Mesendoderm (in vitro differentiated cells): ENCODE data around the gene SNRNP40.
A peak's percentile ranks its signal among the peaks of the same experiment; 100 is the strongest.

ENCODE experiments used
- DNase-seq: peaks from one replicate; pipeline ENCODE4 v3.0.0; 2013
- H2AK5ac ChIP-seq: 2 replicates; pipeline ENCODE4 v1.6.1; 2013; ENCODE audit warnings: low read length, inconsistent platforms
- H2BK120ac ChIP-seq: 2 replicates; pipeline ENCODE4 v1.6.1; 2013; ENCODE audit warnings: low read depth, mild to moderate bottlenecking, low read length, moderate library complexity, mixed read lengths
- H2BK15ac ChIP-seq: replicated peaks from 2 replicates; pipeline ENCODE4 v1.6.1; 2013; ENCODE audit warnings: low read depth, mild to moderate bottlenecking, moderate library complexity
- H2BK5ac ChIP-seq: 2 replicates; pipeline ENCODE4 v1.6.1; 2013; ENCODE audit warnings: low read length, inconsistent platforms
- H3K18ac ChIP-seq: 2 replicates; pipeline ENCODE4 v1.6.1; 2013; ENCODE audit warnings: mild to moderate bottlenecking, low read length, mixed read lengths
- H3K23ac ChIP-seq: one replicate; pipeline ENCODE4 v1.6.1; 2013; ENCODE audit warnings: low read length
- H3K27ac ChIP-seq: 2 replicates; pipeline ENCODE4 v1.5.1; 2013; ENCODE audit warnings: low read depth, mild to moderate bottlenecking, inconsistent platforms, low read length, moderate library complexity
- H3K27me3 ChIP-seq: 2 replicates; pipeline ENCODE4 v1.6.1; 2013; ENCODE audit warnings: low read length, control low read depth, mild to moderate bottlenecking, inconsistent platforms; ENCODE audit not compliant: insufficient read depth, poor library complexity
- H3K36me3 ChIP-seq: 2 replicates; pipeline ENCODE4 v1.6.1; 2013; ENCODE audit warnings: low read length, inconsistent platforms; ENCODE audit not compliant: control insufficient read depth, insufficient read depth
- H3K4ac ChIP-seq: one replicate; pipeline ENCODE4 v1.6.1; 2013; ENCODE audit warnings: low read depth, mild to moderate bottlenecking, low read length, moderate library complexity
- H3K4me1 ChIP-seq: 2 replicates; pipeline ENCODE4 v1.6.1; 2013; ENCODE audit warnings: low read depth, low read length, inconsistent platforms; ENCODE audit not compliant: control insufficient read depth
- H3K4me2 ChIP-seq: 2 replicates; pipeline ENCODE4 v1.6.1; 2013; ENCODE audit warnings: low read length
- H3K4me3 ChIP-seq: 2 replicates; pipeline ENCODE4 v1.5.1; 2013; ENCODE audit warnings: mild to moderate bottlenecking, low read length
- H3K56ac ChIP-seq: one replicate; pipeline ENCODE4 v1.6.1; 2013; ENCODE audit warnings: low read length
- H3K79me1 ChIP-seq: 2 replicates; pipeline ENCODE4 v1.6.1; 2013; ENCODE audit warnings: low read length, inconsistent platforms
- H3K79me2 ChIP-seq: 2 replicates; pipeline ENCODE4 v1.6.1; 2013; ENCODE audit warnings: mild to moderate bottlenecking, low read length; ENCODE audit not compliant: control insufficient read depth, insufficient read depth
- H3K9ac ChIP-seq: 2 replicates; pipeline ENCODE4 v1.6.1; 2013; ENCODE audit warnings: low read length, inconsistent platforms
- H4K5ac ChIP-seq: one replicate; pipeline ENCODE4 v1.6.1; 2013; ENCODE audit warnings: low read length
- H4K8ac ChIP-seq: one replicate; pipeline ENCODE4 v1.6.1; 2013; ENCODE audit warnings: low read depth, mild to moderate bottlenecking, control low read depth, low read length, moderate library complexity
- WGBS: extraction: QIAGEN DNeasy Blood & Tissue Kit; methylation state at CpG from one replicate; pipeline ENCODE4 v1.1.7; 2013; ENCODE audit warnings: low lambda C conversion rate, missing lambda C conversion rate; ENCODE audit not compliant: insufficient coverage; ENCODE audit errors: extremely low coverage; 5-methylcytosine and 5-hydroxymethylcytosine counted together

SNRNP40 gene

DNA sequence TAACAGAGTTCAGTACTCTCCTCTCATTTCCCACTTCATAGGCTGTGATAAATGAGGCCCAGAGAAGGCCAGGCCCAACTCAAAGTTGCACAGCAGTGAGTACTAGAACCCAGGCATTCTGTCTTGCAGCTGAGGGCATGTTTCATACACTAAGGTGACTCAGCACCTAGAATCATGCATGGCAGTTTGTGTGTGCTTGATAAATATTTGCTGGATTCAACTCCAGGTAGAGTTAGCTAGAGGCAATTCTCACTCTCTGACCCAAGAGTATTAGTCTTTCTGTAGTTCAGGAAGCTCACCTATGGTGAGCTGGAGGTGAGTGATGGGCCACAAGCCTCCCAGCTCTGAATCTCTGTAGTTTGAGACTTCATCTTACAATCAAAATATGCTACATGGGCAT is 67.6 kb downstream of the SNRNP40 start:
- Histone ChIP-seq H2AK5ac (no peak overlapping the region), H4K8ac (no peak overlapping the region), H3K79me2 (no peaks in the 10 kb centered on the region), H2BK15ac (no peak overlapping the region), H3K27me3 (no peaks in the 10 kb centered on the region), H3K27ac (no peak overlapping the region), H3K4me2 (no peak overlapping the region), H3K4me1 (no peaks in the 10 kb centered on the region), H3K18ac (no peak overlapping the region), H3K4ac (no peak overlapping the region), H3K9ac (no peak overlapping the region), H2BK120ac (no peak overlapping the region), H4K5ac (no peak overlapping the region), H3K79me1 (no peaks in the 10 kb centered on the region), H3K4me3 (no peak overlapping the region), H3K23ac (no peak overlapping the region), H2BK5ac (no peak overlapping the region), H3K56ac (no peak overlapping the region), H3K36me3 (no peaks in the 10 kb centered on the region)
- no peak for DNase-seq

DNA sequence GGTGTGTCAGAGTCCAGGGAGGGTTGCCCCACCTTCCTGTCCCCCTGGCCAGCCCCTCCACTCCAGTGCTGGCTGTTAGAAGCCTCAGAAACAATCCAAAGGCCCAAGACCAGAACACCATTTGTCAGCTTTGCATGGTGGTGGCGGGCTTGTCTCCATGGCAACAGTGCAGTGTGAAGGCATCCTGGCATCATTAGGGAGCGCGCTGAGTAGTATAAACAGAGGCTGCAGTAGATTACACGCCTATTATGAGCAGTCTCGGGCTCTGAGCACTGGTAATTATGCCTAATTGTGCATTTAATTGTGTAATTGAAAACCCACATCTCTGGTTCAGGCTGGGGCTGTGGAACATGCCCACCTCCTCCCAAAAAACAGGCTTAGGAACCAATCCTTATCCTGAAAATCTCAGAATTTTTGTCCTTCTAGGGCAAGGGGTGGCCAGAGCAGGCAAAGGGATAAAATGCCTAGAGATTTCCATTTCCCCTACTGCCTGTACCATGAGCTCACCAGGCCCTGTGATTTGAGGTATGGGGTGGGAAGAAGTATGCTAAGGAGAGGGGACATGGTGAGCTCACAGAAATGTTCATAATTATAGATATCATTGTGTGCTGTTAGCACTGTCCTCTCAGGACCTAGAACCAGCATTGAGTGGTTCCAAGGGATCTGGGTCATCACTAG is 68.6 kb downstream of the SNRNP40 start:
- Histone ChIP-seq H3K4me3 (no peak overlapping the region), H3K36me3 (no peaks in the 10 kb centered on the region), H3K4me2 (no peak overlapping the region), H3K9ac (no peak overlapping the region), H2BK15ac (no peak overlapping the region), H3K4ac (no peak overlapping the region), H3K27me3 (no peaks in the 10 kb centered on the region), H2BK120ac (no peak overlapping the region), H3K18ac (no peak overlapping the region), H2AK5ac (no peak overlapping the region), H3K27ac (no peak overlapping the region), H3K79me1 (no peaks in the 10 kb centered on the region), H3K79me2 (no peaks in the 10 kb centered on the region), H3K23ac (no peak overlapping the region), H4K5ac (no peak overlapping the region), H3K56ac (no peak overlapping the region), H4K8ac (no peak overlapping the region), H2BK5ac (no peak overlapping the region), H3K4me1 (no peaks in the 10 kb centered on the region)
- WGBS = no CpG with 5 or more reads among the region's 5 CpGs
- peak; percentile 65 for DNase-seq

DNA sequence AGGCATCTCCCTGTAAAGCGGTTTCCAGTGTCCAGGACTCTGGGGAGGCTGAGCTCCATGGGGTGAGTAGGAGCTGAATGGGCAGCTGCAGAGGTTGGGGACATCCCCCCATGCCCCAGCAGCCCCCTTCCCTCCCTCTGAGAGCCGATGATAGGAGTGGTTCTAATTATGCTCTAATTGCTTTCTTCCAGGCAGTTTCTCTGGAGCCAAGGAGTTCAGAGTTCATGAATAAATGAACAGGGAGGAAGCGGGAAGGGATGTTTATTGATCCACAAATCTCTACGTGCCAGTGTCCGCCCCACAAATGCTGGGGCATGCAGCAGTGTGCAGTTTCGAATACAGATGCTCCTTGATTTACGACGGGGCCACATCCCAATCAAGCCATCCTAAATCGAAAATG is 72.5 kb downstream of the SNRNP40 start:
- Histone ChIP-seq H3K27ac (no peak overlapping the region), H3K79me1 (no peaks in the 10 kb centered on the region), H2BK5ac (no peak overlapping the region), H3K9ac (no peak overlapping the region), H2AK5ac (no peak overlapping the region), H2BK15ac (no peak overlapping the region), H3K4me3 (no peak overlapping the region), H3K27me3 (no peaks in the 10 kb centered on the region), H3K4me2 (no peak overlapping the region), H4K5ac (no peak overlapping the region), H3K18ac (no peak overlapping the region), H3K4ac (no peak overlapping the region), H3K79me2 (no peaks in the 10 kb centered on the region), H3K23ac (no peak overlapping the region), H4K8ac (no peak overlapping the region), H3K4me1 (no peaks in the 10 kb centered on the region), H3K36me3 (no peaks in the 10 kb centered on the region), H2BK120ac (no peak overlapping the region), H3K56ac (no peak overlapping the region)
- no CpG with 5 or more reads among the region's 9 CpGs for WGBS
- DNase-seq = no peak

DNA sequence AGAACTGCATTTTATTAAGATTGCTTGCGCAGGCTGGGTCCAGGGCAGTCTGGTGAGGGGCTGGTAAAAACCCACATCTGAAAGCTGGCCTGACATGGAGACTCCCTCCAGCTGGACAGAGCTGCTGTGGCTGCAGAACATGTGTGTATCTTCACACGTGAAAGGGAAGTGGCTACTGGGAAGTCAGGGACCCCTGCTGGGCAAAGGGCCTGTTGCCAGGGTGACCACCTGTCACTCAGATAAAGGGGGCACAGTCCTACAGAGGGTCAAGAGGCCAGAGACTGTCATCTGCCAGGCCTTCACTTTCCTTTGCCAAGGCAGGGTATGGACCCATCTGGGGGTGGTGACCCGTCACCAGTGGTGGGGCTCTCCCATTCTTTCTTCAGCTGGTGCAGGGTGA is 74.4 kb downstream of the SNRNP40 start:
- Histone ChIP-seq H3K18ac (no peak overlapping the region), H3K56ac (no peak overlapping the region), H4K8ac (no peak overlapping the region), H4K5ac (no peak overlapping the region), H3K36me3 (no peaks in the 10 kb centered on the region), H3K27me3 (no peaks in the 10 kb centered on the region), H2AK5ac (no peak overlapping the region), H2BK15ac (no peak overlapping the region), H3K79me2 (no peaks in the 10 kb centered on the region), H2BK5ac (no peak overlapping the region), H3K27ac (no peak overlapping the region), H3K4me3 (no peak overlapping the region), H3K4me1 (no peaks in the 10 kb centered on the region), H2BK120ac (no peak overlapping the region), H3K23ac (no peak overlapping the region), H3K4me2 (no peak overlapping the region), H3K9ac (no peak overlapping the region), H3K79me1 (no peaks in the 10 kb centered on the region), H3K4ac (no peak overlapping the region)
- no peak for DNase-seq
- WGBS = no CpG with 5 or more reads among the region's 3 CpGs

DNA sequence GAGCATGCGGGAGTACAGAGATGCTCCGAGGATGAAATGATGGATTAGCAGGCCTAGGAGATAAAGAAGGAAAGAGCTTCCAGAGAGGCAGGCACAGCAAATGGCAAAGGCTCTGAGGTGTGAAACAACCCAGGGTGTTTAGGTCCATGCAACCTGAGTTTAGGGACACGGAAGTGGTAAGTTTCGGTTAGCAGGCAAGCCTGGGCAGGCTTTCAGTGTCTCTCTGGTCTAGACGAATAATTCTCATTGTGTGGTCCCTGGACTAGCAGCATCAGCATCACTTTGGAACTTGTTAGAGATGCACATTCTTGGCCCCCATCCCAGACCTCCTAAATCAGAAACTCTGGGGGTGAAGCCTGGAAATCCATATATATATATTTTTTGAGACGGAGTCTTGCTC is 75.5 kb downstream of the SNRNP40 start:
- Histone ChIP-seq H4K8ac (no peak overlapping the region), H3K4me3 (no peak overlapping the region), H3K4ac (no peak overlapping the region), H2AK5ac (no peak overlapping the region), H3K23ac (no peak overlapping the region), H3K4me2 (no peak overlapping the region), H3K27me3 (no peaks in the 10 kb centered on the region), H2BK5ac (no peak overlapping the region), H3K4me1 (no peaks in the 10 kb centered on the region), H3K56ac (no peak overlapping the region), H3K27ac (no peak overlapping the region), H2BK120ac (no peak overlapping the region), H4K5ac (no peak overlapping the region), H3K36me3 (no peaks in the 10 kb centered on the region), H3K18ac (no peak overlapping the region), H3K9ac (no peak overlapping the region), H2BK15ac (no peak overlapping the region), H3K79me1 (no peaks in the 10 kb centered on the region), H3K79me2 (no peaks in the 10 kb centered on the region)
- no peak for DNase-seq
- WGBS = no CpG with 5 or more reads among the region's 6 CpGs

DNA sequence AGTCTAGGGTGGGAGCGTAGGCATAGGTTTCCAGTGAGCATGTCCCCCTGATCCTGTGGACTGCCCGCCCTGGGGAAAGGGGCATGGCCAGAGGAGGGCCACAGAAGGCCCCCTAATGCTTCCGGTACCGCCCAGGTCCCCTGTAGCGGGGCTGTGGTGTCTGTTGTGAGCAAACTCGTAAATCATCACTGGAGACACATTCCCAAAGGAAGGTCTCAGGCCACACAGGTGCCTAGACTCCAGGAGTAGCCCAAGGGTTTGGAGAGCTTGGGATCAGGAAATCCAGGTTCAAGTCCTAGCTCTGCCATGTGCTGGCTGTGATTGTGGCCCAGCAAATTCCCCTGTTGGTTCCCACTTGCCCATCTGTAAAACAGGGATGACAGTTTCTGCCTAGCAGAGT is 77.1 kb downstream of the SNRNP40 start:
- Histone ChIP-seq H3K4ac (no peak overlapping the region), H4K5ac (no peak overlapping the region), H2BK120ac (no peak overlapping the region), H3K36me3 (no peaks in the 10 kb centered on the region), H3K56ac (no peak overlapping the region), H3K23ac (no peak overlapping the region), H2BK15ac (no peak overlapping the region), H3K4me2 (no peak overlapping the region), H4K8ac (no peak overlapping the region), H3K79me1 (no peaks in the 10 kb centered on the region), H3K79me2 (no peaks in the 10 kb centered on the region), H3K18ac (no peak overlapping the region), H3K27me3 (no peaks in the 10 kb centered on the region), H2BK5ac (no peak overlapping the region), H2AK5ac (no peak overlapping the region), H3K4me1 (no peaks in the 10 kb centered on the region), H3K4me3 (no peak overlapping the region), H3K9ac (no peak overlapping the region), H3K27ac (no peak overlapping the region)
- DNase-seq = no peak
- whole genome bisulfite sequencing = no CpG with 5 or more reads among the region's 6 CpGs
